HG03045 (cell line): Measurements from ENCODE around the gene ZGRF1.
"Not testable (repeated sequence)": the region's sequence is repeated elsewhere in the genome, so short reads cannot be mapped to it uniquely, and the experiment has no call there.

Source experiments
- ATAC-seq: cut with Tn5 transposase; IDR thresholded peaks from one replicate; pipeline ENCODE4 v1.9.1; 2021; ENCODE audit warnings: mild to moderate bottlenecking, moderate library complexity; ENCODE audit not compliant: unreplicated experiment

The ZGRF1 gene

GRCh38 chr4:112644595-112645535 is 8.2 kb upstream of the ZGRF1 start:
- not testable (repeated sequence) for ATAC-seq

DNA sequence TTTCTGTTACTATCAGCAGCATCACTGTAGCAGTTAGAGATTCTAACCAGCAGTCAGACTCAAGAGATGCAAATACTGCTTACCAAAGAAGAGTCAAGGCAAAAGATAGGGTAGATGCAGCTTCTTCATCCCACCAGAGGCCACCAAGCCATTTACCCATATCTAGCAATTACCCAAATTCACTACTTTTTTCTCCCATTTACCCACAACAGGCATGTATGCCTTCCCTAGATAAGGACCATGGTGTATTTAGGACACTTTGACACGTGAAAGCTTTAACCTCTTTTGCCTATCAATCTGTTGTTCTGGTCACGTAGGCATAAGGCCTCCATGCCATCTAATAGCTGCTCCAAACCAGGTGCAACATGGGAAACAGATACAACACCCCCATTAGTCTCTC is 5.8 kb upstream of the ZGRF1 start:
- ATAC-seq, result no peak

DNA sequence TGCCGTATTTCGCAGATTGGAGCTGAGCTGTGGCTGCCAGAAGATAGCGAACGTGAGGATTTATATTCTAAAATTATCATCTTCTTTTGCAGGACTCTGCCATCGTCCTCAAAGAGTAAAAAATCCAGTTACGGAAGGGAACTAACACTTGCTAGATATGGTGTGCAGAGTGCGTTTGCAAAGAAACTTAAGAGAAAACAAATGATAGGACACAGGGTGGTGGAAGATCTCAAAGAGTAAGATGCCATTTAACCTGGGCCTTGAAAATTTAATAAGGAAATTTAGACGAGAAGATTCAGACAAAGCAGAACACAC is 800 bp upstream of the ZGRF1 start:
- no peak for ATAC-seq

GRCh38 chr4:112633477-112634235 is 3.1 kb downstream of the ZGRF1 start:
- ATAC-seq, result no peak

DNA sequence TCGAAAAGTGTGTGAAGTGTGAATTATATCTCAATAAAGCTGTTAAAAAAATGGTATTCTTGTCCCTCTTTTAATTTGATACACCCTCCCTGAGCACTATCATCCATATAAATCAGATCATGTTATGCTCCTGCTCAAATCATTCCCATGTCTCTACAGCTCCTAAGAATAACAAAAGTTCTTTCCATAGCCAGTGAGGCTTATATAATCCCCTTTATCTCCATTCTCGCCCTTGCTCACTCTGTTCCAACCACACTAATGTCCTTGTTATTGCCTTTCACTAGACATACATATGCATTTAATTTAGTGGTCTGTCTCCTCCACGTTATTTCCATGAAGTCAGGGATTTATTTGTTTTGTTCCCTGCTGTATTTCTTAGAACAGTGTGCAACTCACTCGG is 10.5 kb downstream of the ZGRF1 start:
- no peak for ATAC-seq

DNA sequence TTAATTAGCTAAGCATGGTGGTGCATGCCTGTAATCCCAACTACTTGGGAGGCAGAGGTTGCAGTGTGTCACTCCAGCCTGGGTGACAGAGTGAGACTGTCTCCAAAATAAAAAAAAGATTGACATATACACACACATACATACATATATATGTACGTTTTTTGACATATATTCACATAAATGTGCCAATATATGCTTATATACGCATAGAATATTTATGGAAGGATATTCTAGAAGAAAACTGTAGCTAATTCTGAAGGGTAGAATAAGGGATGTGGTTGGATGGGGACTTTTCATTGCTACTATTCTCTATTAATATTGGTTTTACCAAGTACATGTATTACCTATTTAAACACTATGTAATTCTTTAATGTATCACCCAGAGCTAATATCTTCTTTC is 19.7 kb downstream of the ZGRF1 start:
- ATAC-seq, result no peak

GRCh38 chr4:112612814-112613213 is 23.9 kb downstream of the ZGRF1 start:
- ATAC-seq, result not testable (repeated sequence)

GRCh38 chr4:112604589-112604988 is 32.1 kb downstream of the ZGRF1 start:
- ATAC-seq, result peak; percentile 66

DNA sequence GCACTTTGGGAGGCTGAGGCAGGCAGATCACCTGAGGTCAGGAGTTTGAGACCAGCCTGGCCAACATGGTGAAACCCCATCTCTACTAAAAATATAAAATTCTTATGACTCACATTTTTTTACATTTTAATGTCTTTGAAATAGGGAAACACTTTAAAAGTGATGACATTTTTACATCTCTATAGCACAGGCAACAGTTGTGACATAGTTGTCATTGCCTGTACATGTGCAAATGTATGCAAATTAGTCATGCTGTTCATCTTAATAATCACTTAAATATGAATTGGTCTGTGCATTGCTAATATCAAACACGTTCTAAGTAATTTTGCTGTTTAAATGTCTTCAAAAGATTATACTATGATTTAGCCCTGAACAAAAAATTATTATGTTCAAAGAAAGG is 41.7 kb downstream of the ZGRF1 start:
- ATAC-seq, result no peak

DNA sequence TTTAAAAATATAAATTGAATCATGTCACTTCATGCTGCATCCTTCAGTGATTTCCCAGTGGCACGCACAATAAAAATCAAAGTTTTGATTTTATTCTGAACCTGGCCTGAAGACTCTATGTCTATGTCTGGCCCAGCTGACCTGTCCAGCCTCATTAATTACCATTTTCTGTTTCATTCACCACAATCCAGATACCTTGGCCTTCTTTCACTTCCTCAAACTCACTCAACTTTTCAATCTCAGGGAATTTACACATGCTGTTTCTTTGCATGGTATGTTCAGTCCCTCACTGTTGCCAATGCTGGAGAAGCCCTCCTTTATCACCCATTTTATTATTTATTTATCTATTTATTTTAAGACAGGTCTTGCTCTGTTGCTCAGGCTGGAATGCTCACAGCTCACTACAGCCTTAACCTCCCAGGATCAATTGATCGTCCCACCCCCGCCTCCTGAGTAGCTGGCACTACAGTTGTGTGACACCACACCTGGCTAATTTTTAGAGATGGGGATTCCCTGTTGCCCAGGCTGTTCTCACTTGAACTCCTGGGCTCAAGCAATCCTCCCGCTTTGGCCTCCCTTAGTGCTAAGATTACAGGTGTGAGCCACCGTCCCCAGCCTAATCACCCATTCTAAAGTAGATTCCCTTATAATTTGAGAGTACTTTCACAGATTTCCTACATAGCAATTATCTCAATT is 43.1 kb downstream of the ZGRF1 start:
- peak; percentile 58 for ATAC-seq

GRCh38 chr4:112592717-112593116 is 44.0 kb downstream of the ZGRF1 start:
- no peak for ATAC-seq

- ATAC-seq, result no peak
Measured at GRCh38 chr4:112591593-112591992, 45.1 kb downstream of the ZGRF1 start.

DNA sequence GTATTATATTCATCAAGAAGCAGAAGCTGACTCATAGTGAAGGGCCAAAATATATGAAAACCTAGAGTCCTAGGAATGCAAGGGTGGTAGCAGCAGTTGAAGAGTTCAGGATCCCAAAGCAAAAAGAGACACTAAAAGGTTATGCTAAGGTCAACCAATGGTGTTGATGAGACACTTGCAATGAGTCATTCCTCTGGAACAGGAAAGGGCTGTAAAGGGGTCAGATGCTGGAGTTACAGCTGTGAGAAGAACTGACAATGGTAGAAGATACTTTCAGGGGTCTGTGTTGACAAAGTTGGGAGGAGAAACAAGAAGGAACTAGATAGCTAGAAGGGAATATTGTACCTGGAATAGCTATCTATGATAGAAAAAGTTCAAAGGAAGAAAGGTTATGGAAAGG is 47.5 kb downstream of the ZGRF1 start:
- ATAC-seq, result no peak

- no peak for ATAC-seq
Measured at GRCh38 chr4:112585977-112586736, 50.6 kb downstream of the ZGRF1 start.

DNA sequence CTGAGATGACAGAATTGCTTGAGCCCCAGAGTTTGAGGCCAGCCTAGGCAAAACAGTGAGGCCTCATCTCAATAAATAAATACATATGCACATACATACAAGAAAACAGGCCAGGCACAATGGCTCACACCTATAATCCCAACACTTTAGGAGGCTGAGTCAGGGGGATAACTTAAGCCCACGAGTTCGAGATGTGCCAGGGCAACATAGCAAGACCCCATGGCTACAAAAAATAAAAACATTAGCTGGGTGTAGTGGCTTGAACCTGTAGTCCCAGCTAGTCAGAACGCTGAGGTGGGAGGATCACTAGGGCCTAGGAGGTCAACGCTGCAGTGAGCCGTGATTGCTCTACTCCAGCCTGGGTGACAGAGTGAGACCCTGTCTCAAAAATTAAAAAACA is 69.2 kb downstream of the ZGRF1 start:
- ATAC-seq, result no peak

- no peak for ATAC-seq
Measured at GRCh38 chr4:112564706-112565270, 71.9 kb downstream of the ZGRF1 start.

DNA sequence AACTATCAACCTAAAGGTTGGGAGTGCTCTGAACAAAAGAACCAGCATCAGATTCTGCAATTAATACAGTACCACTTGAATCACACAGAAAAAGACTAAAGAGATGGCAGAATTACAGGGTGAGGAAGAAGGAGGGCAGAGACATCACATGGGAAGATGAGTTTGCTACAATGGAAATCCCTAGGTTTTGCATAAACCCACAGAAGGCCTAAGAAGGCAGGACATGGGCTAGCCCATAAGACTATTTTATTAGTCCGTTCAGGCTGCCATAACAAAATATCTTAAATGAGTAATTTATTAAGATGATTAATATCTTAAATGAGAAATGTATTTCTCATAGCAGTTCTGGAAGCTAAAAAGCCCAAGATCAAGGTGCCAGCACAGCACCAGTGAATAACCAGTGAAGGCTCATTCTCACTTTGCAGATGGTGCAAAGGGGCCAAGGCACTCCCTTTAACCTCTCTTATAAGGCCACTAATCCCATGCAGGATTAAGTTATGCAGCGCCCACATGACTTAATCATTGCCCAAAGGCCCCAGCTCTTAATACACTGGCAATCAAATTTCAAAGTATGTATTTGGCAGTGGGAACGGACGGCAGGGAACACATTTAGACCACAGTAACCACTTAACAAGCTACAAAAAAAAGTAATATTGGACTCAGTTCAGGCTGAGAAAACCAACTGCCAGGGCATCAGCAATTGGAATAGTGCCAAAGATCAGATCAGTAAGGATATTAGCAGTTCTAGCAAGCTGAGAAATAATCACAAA is 73.1 kb downstream of the ZGRF1 start:
- no peak for ATAC-seq

- no peak for ATAC-seq
Measured at GRCh38 chr4:112562254-112562879, 74.3 kb downstream of the ZGRF1 start.

DNA sequence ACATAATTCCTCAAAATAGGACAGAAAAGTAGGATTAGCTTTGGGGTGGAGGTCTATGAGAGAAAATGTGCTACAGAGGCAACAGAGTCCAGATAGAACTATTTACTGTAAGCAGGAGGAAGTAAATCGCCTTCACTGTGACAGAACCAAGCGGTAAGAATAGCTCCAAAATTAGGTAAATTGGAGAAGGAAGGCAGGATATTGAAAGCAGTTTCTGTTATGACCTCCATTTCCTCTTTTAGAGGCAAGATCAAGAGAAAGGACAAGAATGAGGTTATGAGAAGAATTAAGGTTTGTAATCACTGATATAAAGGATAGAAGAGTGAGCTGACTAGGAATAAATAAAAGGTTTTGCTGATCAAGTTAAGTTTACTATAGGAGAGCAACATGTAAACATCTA is 76.6 kb downstream of the ZGRF1 start:
- ATAC-seq, result no peak
